VCaP (cell line): ENCODE data around the gene ERN1.
"Not testable (repeated sequence)": the region's sequence is repeated elsewhere in the genome, so short reads cannot be mapped to it uniquely, and the experiment has no call there.

Experiments used
- H3K27ac ChIP-seq: fragments of 450-650 bp; 2 replicates; pipeline ENCODE4 v1.5.1; 2017
- CTCF ChIP-seq: fragments of 450-650 bp; conservative IDR thresholded peaks from 2 replicates; pipeline ENCODE4 v1.5.1; 2017; ENCODE audit warnings: mild to moderate bottlenecking, moderate library complexity

ERN1 gene

GRCh38 chr17:64024215-64024654 lies 105.7 kb downstream of the ERN1 start:
- no peak for TF ChIP-seq CTCF

GRCh38 chr17:64022611-64023063 lies 107.3 kb downstream of the ERN1 start:
- no peak overlapping the region for H3K27ac ChIP-seq
- no peak for TF ChIP-seq CTCF

More at GRCh38 chr17:64024215-64024654, 105.7 kb downstream of the ERN1 start:
- no peak overlapping the region for H3K27ac ChIP-seq

DNA sequence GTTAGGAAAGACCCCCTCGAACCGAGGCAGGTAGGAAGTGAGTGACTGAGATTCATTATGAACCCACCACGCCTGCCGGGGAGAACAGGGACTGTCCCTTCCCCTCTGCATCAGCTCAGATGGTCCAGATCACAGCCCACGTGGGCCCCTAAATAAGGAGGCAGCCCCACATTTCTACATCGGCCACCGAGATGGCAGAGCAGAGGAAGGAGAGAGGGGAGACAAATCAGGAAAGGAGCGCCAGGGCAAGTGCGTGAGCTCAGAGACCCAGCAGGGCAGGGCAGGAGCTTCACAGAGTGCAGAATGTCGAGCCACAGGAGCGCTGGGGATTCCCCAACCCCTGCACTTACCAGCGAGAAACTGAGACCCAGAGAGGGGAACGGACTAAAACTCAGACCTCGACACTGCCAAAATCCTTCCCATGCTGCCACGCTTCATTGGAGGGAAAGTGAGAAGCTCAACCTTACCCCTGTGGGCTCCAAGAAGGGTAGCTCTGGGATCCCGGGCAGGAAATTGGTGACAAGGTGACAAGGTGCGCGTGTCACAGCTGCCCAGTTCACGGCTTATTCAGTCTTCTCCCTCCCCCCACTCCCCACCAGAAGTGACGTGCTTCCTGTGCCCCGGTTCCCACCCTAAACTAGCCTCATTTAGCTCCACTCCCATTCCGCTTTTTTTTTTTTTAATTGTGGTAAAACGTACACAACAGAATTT lies 109.7 kb downstream of the ERN1 start, which contains the start of gene ICAM2:
Gene ICAM2, minus strand, starts transcription at position 578 of the 711 bp plus-strand sequence. CDS start 13,942 bp downstream, outside the sequence.
- TF ChIP-seq CTCF: no peak
- no peak within 1 kb of the TSS for H3K27ac ChIP-seq

GRCh38 chr17:64019551-64019961 lies 110.4 kb downstream of the ERN1 start:
- H3K27ac ChIP-seq: not testable (repeated sequence)

DNA sequence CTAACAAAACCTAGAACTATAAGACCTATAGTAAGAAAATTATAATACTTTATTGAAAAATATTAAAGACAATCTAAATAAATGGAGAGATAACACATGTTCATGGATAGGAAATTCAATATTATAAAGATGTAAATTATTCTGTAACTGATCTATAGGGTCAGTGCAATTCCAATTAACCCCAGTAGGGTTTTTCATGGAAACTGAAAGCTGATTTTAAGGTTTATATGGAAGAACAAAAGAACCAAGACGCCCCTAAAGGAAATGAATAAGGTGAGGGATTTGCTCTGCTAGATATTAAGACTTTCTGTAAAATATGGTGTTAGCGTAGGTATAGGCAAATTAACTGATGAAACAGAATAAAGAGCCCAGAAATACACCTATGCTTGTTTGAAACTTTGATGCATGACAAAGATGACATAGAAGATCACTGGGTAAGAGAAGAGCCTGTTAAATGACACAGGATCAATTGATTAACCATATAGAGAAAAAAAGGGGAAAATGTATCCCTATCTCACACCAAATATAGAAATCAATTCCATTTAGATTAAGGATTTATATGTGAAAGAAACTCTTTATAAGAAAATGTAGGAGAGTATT lies 112.5 kb downstream of the ERN1 start:
- no peak overlapping the region for H3K27ac ChIP-seq
- peak; percentile 7; the same call in 1 of the 2 replicates for TF ChIP-seq CTCF

DNA sequence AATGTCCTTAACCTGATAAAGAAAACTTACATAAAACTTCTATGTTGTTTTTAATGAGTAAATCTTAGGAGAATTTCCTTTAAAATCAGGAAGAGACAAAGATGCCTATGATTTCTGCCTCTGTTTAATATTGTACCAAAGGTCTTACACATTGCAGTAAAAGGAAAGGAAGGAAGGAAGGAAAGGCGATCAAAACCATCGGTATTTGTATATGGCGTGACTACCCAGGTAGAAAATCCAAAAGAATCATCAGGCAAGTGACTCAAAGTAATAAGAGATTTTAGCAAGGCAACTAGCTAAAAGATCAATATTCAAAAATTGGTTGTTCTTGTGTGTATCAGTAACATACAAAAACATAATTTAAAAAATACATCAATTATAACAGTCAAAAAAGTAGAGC lies 113.0 kb downstream of the ERN1 start:
- no peak overlapping the region for H3K27ac ChIP-seq
- no peak for TF ChIP-seq CTCF

DNA sequence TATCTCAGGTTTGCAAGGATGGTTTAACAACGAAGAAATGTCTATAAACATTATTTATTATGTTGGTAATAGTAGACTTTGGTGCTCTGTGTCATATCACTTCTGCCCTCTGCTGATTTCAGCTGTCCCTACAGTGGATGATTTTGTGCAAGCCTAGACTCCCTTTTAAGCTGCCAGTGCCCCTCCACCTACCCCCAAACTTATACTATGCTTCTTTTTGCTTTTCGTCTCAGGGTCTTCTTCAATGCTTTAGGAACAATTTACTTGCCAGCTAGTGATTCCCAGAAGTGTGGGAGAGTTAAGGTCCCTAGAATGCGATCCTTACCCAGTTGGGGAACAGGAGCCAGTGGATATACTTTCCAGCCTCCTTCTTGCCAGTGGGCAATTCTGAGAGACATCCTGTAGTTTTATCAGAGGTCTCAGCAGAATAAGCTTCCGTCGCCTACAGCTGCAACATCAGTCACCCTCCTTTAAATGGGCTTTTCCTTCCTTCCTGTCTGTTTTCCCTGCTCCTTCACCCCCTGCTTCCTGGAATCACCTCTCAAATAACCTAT lies 113.6 kb downstream of the ERN1 start:
- H3K27ac ChIP-seq: no peak overlapping the region
- 0 out of 2 replicates have a peak, but pooled peaks have one; percentile 12 for TF ChIP-seq CTCF
